ENCODE data around the gene GNAS-AS1.

Gene GNAS-AS1

DNA sequence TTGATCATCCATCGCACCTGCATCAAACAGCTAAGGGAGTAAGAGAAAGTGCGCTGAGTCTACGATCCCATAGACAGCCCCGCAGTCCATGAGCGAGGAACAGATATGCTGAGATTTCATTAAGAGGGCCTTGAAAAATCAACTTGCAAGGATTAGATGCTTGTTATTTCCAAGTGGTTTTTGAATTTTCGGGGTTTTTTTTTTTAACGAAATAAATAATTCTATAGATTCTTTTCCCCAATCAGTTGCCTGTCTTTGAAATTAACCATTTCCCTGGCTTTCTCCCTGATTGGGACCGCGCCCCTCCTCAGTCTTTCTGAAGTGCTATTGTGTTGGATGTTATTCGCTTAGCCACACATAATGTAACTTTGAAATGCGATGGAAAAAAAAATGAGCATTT lies 48.6 kb downstream of the GNAS-AS1 start:
- Mint-ChIP-seq H3K27me3 (peaks cover 46% of the 10 kb centered on the region), H3K9me3 (no peaks in the 10 kb centered on the region), H3K27ac (no peak overlapping the region)

GRCh38 chr20:58800134-58800871 lies 50.4 kb downstream of the GNAS-AS1 start:
- no peaks in the 10 kb centered on the region for H3K4me1 Mint-ChIP-seq (ENCODE audit: low read depth)
- no peak overlapping the region for H3K4me3 Mint-ChIP-seq
- H3K9me3 Mint-ChIP-seq: no peaks in the 10 kb centered on the region
- H3K36me3 Mint-ChIP-seq (ENCODE audit: low read depth): no peaks in the 10 kb centered on the region
- H3K27me3 Mint-ChIP-seq: peaks cover 37% of the 10 kb centered on the region
- no peak overlapping the region for H3K27ac Mint-ChIP-seq

More for the DNA sequence above, 48.6 kb downstream of the GNAS-AS1 start:
- Mint-ChIP-seq H3K4me1 (ENCODE audit: low read depth) (no peaks in the 10 kb centered on the region), H3K4me3 (no peak overlapping the region), H3K36me3 (ENCODE audit: low read depth) (no peaks in the 10 kb centered on the region)

DNA sequence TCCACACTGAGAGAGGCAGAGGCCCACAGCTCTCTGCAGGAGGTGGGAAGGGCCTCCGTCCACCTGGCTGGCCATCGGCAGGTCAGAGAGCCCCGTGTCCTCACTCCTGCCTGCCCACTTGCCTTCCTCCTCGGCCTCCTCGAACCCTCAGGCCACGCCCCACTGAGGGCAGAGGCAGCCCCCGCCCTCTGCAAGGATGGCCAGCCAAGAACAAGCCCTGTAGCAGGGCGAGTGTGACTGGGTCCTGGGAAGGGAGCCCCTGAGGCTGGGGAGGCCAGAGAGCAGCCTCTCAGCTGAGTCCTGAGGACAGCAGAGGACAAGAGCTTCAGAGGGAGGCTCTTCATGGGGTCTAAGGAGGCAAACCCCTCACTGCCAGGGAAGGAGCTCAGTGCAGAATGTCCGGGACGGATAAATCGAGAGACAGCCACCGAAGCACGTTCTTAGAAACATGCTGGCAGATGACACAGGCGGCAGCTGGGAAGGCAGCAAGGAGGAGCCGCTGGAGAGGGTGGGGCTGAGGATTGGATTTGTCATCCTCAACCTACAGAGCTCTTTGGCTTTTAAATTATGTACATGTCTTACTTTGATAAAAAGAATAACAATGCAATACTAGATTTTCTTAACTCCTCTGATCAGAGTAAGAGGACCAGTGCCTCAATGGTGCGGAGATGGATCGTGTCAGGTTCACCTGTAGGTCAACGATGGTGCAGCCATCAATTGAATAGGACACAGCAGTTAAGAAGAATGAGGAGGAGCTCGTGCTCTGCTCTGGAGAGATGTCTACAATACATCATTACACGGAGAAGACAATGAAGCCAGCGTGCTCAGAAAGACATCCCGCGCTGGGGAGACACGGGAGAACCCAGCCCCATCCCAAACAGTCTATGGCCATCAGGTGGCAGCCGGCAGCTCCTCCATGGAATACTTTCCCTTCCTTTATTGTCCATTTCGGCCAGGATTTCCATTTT lies 53.0 kb downstream of the GNAS-AS1 start:
- no peak overlapping the region for H3K4me3 Mint-ChIP-seq
- no peaks in the 10 kb centered on the region for H3K9me3 Mint-ChIP-seq
- no peaks in the 10 kb centered on the region for H3K4me1 Mint-ChIP-seq (ENCODE audit: low read depth)
- H3K27ac Mint-ChIP-seq: no peak overlapping the region
- H3K27me3 Mint-ChIP-seq: peaks cover 20% of the 10 kb centered on the region
- H3K36me3 Mint-ChIP-seq (ENCODE audit: low read depth): no peaks in the 10 kb centered on the region

DNA sequence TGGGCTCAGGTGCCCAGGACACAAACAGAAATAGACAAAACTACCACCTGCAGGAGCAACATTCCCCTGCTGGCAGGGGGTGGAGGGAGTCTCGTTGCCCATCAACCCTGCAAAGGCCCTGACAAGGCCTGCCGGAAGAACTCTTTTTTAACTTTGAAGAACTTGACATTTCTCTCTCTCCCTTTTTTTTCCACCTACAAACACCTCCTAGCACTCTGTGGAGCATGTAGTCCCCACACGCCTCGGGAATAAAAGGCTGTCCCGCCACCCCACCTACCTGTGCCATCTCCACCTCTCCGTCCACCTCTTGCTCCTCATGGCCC lies 54.8 kb downstream of the GNAS-AS1 start:
- no peak overlapping the region for H3K4me3 Mint-ChIP-seq
- H3K36me3 Mint-ChIP-seq (ENCODE audit: low read depth): no peaks in the 10 kb centered on the region
- no peaks in the 10 kb centered on the region for H3K4me1 Mint-ChIP-seq (ENCODE audit: low read depth)
- H3K9me3 Mint-ChIP-seq: no peaks in the 10 kb centered on the region
- peaks cover 20% of the 10 kb centered on the region for H3K27me3 Mint-ChIP-seq
- H3K27ac Mint-ChIP-seq: no peak overlapping the region

DNA sequence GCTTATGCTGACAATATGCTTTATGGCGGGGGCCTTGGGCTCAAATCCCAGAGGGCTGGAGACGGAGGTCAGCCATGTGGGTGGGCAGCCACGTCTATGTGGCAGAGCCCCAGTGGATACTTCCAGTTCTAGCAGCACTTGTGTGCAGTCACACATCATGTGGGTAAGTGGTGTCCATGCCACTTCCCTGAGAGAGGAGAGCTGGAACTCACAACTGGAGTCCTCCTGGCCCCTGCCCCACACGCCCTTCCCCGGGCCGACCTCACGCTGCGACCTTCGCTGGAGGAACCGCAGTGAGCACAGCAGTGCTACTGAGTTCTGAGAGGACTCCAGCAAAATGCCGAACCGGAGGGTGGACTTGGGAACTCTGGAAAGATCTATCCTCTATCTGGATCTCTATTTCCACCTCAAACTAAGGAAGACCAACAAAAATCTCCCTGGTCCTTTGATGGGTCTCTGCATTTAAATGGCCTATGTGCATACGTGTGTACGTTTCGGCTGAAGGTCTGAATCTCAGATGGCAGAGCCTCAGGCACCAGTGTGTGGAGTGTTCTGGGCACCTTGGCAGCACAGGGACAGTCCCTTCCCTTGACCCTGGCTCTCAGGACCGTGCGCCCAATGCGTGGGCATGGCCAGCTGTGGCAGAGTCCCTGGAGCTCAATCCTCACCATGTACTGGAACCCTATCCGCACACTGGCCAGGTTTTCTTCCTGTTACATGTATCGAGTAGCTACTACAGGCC lies 55.4 kb downstream of the GNAS-AS1 start:
- no peaks in the 10 kb centered on the region for H3K4me1 Mint-ChIP-seq (ENCODE audit: low read depth)
- no peak overlapping the region for H3K27ac Mint-ChIP-seq
- H3K27me3 Mint-ChIP-seq: peaks cover 24% of the 10 kb centered on the region
- H3K36me3 Mint-ChIP-seq (ENCODE audit: low read depth): no peaks in the 10 kb centered on the region
- H3K4me3 Mint-ChIP-seq: no peak overlapping the region
- H3K9me3 Mint-ChIP-seq: no peaks in the 10 kb centered on the region

DNA sequence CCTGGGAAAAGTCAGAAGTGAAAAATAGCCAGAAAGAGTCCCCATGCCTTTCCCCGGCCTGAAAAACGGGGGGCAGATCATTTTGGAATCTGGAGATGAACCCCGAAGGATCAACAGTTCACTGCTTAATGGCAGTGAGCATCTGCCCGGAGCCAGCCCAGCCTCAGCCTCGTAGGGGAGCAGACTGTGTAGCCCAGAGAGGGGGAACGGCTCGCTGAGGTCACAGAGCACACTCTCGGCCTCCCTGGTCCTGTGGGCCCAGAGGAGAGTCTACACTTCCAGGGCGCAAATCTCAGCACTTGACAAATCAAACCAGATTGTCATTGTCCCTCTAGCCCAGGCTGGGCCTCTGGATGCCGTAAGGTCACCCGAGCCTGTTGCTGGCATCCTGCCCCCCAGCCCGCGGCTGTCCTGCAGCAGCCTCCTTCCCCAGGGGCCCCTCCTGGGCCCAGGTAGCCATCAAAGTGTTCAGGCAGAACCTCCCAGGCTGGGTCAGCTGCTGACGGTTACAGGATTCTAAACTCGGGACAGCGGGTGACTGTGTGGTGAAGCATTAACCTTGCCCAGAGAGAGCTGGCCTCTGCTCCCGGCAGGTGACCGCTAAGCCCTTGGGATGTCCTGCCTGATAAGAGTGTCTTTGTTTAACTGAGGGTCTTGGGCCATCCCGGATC lies 56.1 kb downstream of the GNAS-AS1 start:
- H3K36me3 Mint-ChIP-seq (ENCODE audit: low read depth): no peaks in the 10 kb centered on the region
- no peak overlapping the region for H3K4me3 Mint-ChIP-seq
- no peak overlapping the region for H3K27ac Mint-ChIP-seq
- peaks cover 20% of the 10 kb centered on the region for H3K27me3 Mint-ChIP-seq
- H3K4me1 Mint-ChIP-seq (ENCODE audit: low read depth): no peaks in the 10 kb centered on the region
- H3K9me3 Mint-ChIP-seq: no peaks in the 10 kb centered on the region

GRCh38 chr20:58793512-58794420 lies 56.9 kb downstream of the GNAS-AS1 start:
- H3K36me3 Mint-ChIP-seq (ENCODE audit: low read depth): no peaks in the 10 kb centered on the region
- H3K27ac Mint-ChIP-seq: no peak overlapping the region
- no peak overlapping the region for H3K4me3 Mint-ChIP-seq
- peaks cover 25% of the 10 kb centered on the region for H3K27me3 Mint-ChIP-seq
- no peaks in the 10 kb centered on the region for H3K9me3 Mint-ChIP-seq
- H3K4me1 Mint-ChIP-seq (ENCODE audit: low read depth): no peaks in the 10 kb centered on the region

DNA sequence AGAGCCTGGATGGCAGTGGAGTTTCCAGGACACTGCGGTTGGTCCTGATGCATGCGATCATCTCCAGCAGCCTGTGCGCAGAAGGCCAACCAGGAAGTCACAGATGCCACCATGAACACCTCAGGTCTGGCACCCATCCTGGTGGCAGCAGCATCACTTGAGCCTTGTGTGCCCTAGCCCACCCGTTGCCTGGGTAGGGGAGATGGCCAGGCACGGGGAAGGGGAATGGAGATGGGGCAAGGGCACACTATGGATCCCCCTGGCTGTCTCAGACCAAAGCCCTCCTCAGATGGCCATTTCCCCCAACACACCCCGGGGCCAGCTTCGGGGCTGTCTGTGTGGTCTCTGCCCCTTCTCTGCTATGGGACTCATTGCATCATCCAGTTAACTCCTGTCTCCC lies 58.3 kb downstream of the GNAS-AS1 start:
- no peaks in the 10 kb centered on the region for H3K4me1 Mint-ChIP-seq (ENCODE audit: low read depth)

DNA sequence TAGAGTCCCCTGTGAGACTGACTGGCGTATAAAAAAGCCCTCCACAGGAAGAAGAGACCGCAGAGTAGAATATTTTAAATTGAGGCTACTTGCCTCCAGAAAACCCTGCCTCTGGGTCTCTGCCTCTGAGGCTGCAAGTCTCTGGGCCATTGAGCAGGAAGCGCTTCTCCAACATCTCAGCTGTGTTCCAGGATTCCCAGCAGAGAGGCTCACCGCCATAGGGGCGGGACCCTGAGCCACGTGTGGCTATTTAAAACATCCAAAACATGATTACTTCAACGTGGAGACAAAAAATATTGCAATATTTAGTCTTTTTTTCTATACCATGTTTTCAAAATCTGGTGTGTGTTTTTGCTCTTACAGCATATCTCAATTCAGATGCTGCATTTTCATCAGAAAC lies 59.4 kb downstream of the GNAS-AS1 start:
- H3K36me3 Mint-ChIP-seq (ENCODE audit: low read depth): no peaks in the 10 kb centered on the region
- H3K4me1 Mint-ChIP-seq (ENCODE audit: low read depth): no peaks in the 10 kb centered on the region
- H3K27ac Mint-ChIP-seq: no peak overlapping the region
- peaks cover 30% of the 10 kb centered on the region for H3K27me3 Mint-ChIP-seq
- H3K4me3 Mint-ChIP-seq: no peak overlapping the region
- H3K9me3 Mint-ChIP-seq: no peaks in the 10 kb centered on the region

More for the DNA sequence above, 58.3 kb downstream of the GNAS-AS1 start:
- Mint-ChIP-seq H3K4me3 (no peak overlapping the region), H3K9me3 (no peaks in the 10 kb centered on the region), H3K27me3 (peaks cover 33% of the 10 kb centered on the region), H3K27ac (no peak overlapping the region), H3K36me3 (ENCODE audit: low read depth) (no peaks in the 10 kb centered on the region)

- H3K27me3 Mint-ChIP-seq: peaks cover 31% of the 10 kb centered on the region
- H3K27ac Mint-ChIP-seq: no peak overlapping the region
- H3K9me3 Mint-ChIP-seq: no peaks in the 10 kb centered on the region
- H3K4me3 Mint-ChIP-seq: no peak overlapping the region
- no peaks in the 10 kb centered on the region for H3K4me1 Mint-ChIP-seq (ENCODE audit: low read depth)
- H3K36me3 Mint-ChIP-seq (ENCODE audit: low read depth): no peaks in the 10 kb centered on the region
These were observed 60.2 kb downstream of the GNAS-AS1 start for GRCh38 chr20:58790454-58790853.

DNA sequence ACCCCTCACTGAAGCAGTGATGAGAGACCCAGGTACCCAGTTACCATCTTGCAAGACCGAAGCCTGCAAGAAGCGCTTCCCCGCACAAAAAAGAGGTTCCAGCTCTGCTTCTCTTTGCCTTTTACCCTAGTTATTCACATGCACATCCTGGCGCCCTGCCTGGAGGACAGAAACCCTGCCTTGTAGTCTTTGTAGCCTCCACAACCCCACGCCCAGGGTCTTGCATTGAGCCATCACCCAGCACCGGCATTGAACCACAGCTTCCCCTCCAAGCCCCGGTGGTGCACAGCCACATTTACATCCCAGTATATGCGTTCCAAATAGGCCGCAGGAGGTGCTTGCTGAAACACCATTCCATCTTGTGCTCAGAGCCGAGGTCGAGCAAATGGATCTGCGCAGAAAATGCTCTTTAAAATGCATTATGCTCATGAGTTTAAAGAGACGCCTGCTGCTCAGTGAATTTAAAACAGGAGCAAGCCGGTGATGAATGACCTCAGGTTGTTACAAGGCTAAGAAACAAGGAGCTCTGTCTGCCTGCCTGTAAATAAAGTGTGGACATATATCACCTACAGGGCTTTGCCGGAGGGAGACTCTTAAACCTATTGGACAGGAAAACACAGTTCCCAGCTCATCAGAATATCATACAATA lies 61.7 kb downstream of the GNAS-AS1 start:
- no peaks in the 10 kb centered on the region for H3K9me3 Mint-ChIP-seq
- H3K27me3 Mint-ChIP-seq: peaks cover 36% of the 10 kb centered on the region
- H3K27ac Mint-ChIP-seq: no peak overlapping the region
- H3K4me3 Mint-ChIP-seq: no peak overlapping the region
- H3K4me1 Mint-ChIP-seq (ENCODE audit: low read depth): no peaks in the 10 kb centered on the region
- H3K36me3 Mint-ChIP-seq (ENCODE audit: low read depth): no peaks in the 10 kb centered on the region

- H3K4me1 Mint-ChIP-seq (ENCODE audit: low read depth): no peaks in the 10 kb centered on the region
- peaks cover 39% of the 10 kb centered on the region for H3K27me3 Mint-ChIP-seq
- no peak overlapping the region for H3K27ac Mint-ChIP-seq
- H3K9me3 Mint-ChIP-seq: no peaks in the 10 kb centered on the region
- no peak overlapping the region for H3K4me3 Mint-ChIP-seq
- H3K36me3 Mint-ChIP-seq (ENCODE audit: low read depth): no peaks in the 10 kb centered on the region
These were observed 63.3 kb downstream of the GNAS-AS1 start for GRCh38 chr20:58787211-58788005.

Data from stimulated activated naive CD8-positive, alpha-beta T cell treated with anti-CD3 and anti-CD28 coated beads, Interleukin-15, Interleukin-2, amounts not matched to agents 100 ng/mL and 50 ng/mL, for 24 hours (primary cell).